K562 (cell line): ENCODE results near the gene SMAD3. TPM values are rescaled to one million over a fixed set of nuclear protein-coding genes. Genes with fewer than 3 reads are reported as not detected.
A peak's percentile ranks its signal among the peaks of the same experiment; 100 is the strongest.

Experiments used
- EGR1 ChIP-seq: fragments of 450-650 bp; conservative IDR thresholded peaks from 2 replicates; pipeline ENCODE4 v1.6.1; 2017; ENCODE audit warnings: mild to moderate bottlenecking
- ERF ChIP-seq: fragments of 450-650 bp; formaldehyde crosslinking; IDR thresholded peaks from 2 replicates; pipeline ENCODE4 v1.4.0; 2020; ENCODE audit warnings: mild to moderate bottlenecking, mixed read lengths
- NFIC ChIP-seq: fragments of 450-650 bp; IDR thresholded peaks from 2 replicates; pipeline ENCODE4 v1.6.1; 2017; ENCODE audit warnings: mild to moderate bottlenecking, inconsistent platforms
- RNF2 ChIP-seq: sonication (generic); IDR thresholded peaks from 2 replicates; pipeline ENCODE4 v1.6.1; 2016
- TGIF2 ChIP-seq: sonication (generic); formaldehyde crosslinking; IDR thresholded peaks from 2 replicates; pipeline ENCODE4 v1.8.1; 2022; ENCODE audit warnings: mild to moderate bottlenecking, missing genetic modification reagents, moderate library complexity
- ZNF175 ChIP-seq: fragments of 200-800 bp; sonication (Bioruptor generic); IDR thresholded peaks from 2 replicates; pipeline ENCODE4 v1.6.1; 2016; ENCODE audit warnings: low read depth, mild to moderate bottlenecking, missing genetic modification characterization, missing compliant biosample characterization
- ZNF766 ChIP-seq: fragments of 200-800 bp; sonication (Bioruptor generic); conservative IDR thresholded peaks from 2 replicates; pipeline ENCODE4 v1.6.1; 2016; ENCODE audit warnings: missing genetic modification characterization, missing compliant biosample characterization
- polyA plus RNA-seq, 8 experiments: library from polyadenylated mRNA; depleted of rRNA in 4 of 8; stranded (reverse) in 5 of 8; unstranded in 3 of 8; fragments of >200 nt; fragmentation: Nextera tagmentation in 2 of 8; fragmentation: Illumina TruSeq in 1 of 8; extraction: Ambion mirVana in 2 of 8; extraction: Trizol in 1 of 8; gene quantifications; 2 replicates each; pipeline versions ENCODE4 v1.2.1 to v1.2.3, GENCODE V29; 2011 to 2014; ENCODE audit warnings: inconsistent platforms in 1 of 8, missing spikeins in 1 of 8
- total RNA-seq, 7 experiments: library from RNA; depleted of rRNA in 6 of 7; stranded (reverse); fragments of >200 nt in 6 of 7; fragmentation: Illumina TruSeq in 2 of 7; extraction: Trizol in 2 of 7; gene quantifications; 2 replicates each; pipeline versions ENCODE4 v1.2.1 to v1.2.3, GENCODE V29; 2011 to 2021; ENCODE audit warnings: low replicate concordance in 1 of 7
- TF ChIP-seq, protein P1 (sequence below), 2 experiments: IDR thresholded peaks; 2 replicates each; pipeline ENCODE4 v1.6.1; 2012; ENCODE audit warnings: improper control_type of control experiment in 2 of 2, low read depth in 2 of 2, low read length in 2 of 2, borderline replicate concordance in 1 of 2
- TF ChIP-seq, protein P2 (sequence below): fragments of 450-650 bp; IDR thresholded peaks from 2 replicates; pipeline ENCODE4 v1.6.1; 2018; ENCODE audit not compliant: partially characterized antibody
- TF ChIP-seq, protein P3 (sequence below): sonication (generic); formaldehyde crosslinking; IDR thresholded peaks from 2 replicates; pipeline ENCODE4 v1.8.0; 2022; ENCODE audit warnings: missing genetic modification reagents, mild to moderate bottlenecking, borderline replicate concordance
- TF ChIP-seq, protein P4 (sequence below): fragments of 250-450 bp; sonication (Bioruptor Pico); IDR thresholded peaks from 2 replicates; pipeline ENCODE4 v1.5.1; 2021; ENCODE audit warnings: mild to moderate bottlenecking
- TF ChIP-seq, protein P5 (sequence below): fragments of 450-650 bp; IDR thresholded peaks from 2 replicates; pipeline ENCODE4 v1.6.1; 2017; ENCODE audit warnings: antibody characterized with exemption, mild to moderate bottlenecking

Gene SMAD3
- total and polyA plus RNA-seq, 9 of the 15 experiments (the other 6 are each of a cell fraction or from before 2014, with no cell fraction given): 4.3 to 39.2 (median 11.1) TPM

DNA sequence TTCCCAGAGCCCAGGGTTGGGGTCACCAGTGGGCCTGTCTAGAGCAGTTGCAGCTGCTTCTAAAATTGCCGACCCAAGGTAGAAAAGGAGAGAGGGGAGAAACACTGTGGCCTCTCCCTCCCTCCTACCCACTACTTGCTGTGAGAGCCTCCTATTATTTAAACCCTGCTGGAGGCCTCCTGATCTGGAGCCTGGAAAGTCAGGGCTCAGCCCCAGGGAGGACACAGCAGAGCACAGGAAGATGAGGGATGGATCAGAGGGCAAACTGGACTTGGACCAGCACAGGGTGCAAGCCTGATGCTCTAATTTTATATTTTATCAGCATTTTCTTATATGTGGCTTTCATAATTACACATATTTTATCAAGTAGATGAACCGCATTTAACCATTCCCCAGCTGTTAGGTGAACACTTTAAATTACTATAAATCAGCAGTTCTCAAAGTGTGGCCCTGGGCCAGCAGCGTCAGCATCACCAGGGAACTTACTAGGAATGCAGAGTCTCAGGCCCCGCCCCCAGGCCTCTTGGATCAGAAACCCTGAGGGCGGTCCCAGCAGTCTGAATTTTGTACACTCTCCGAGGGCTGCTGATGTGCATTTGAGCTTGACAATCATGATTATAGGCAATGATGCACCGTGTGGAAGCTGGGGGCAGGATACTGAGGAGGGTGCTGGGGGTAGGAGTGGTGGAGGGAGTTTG is 26.7 kb downstream of the SMAD3 start (continued):
- TF ChIP-seq, protein P1, sequence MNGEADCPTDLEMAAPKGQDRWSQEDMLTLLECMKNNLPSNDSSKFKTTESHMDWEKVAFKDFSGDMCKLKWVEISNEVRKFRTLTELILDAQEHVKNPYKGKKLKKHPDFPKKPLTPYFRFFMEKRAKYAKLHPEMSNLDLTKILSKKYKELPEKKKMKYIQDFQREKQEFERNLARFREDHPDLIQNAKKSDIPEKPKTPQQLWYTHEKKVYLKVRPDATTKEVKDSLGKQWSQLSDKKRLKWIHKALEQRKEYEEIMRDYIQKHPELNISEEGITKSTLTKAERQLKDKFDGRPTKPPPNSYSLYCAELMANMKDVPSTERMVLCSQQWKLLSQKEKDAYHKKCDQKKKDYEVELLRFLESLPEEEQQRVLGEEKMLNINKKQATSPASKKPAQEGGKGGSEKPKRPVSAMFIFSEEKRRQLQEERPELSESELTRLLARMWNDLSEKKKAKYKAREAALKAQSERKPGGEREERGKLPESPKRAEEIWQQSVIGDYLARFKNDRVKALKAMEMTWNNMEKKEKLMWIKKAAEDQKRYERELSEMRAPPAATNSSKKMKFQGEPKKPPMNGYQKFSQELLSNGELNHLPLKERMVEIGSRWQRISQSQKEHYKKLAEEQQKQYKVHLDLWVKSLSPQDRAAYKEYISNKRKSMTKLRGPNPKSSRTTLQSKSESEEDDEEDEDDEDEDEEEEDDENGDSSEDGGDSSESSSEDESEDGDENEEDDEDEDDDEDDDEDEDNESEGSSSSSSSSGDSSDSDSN (IDR thresholded peaks at IDR 0.05; ENCODE audit: borderline replicate concordance in 1 of 2, low read depth in 2 of 2, low read length in 2 of 2): no peak
- TF ChIP-seq, protein P2, sequence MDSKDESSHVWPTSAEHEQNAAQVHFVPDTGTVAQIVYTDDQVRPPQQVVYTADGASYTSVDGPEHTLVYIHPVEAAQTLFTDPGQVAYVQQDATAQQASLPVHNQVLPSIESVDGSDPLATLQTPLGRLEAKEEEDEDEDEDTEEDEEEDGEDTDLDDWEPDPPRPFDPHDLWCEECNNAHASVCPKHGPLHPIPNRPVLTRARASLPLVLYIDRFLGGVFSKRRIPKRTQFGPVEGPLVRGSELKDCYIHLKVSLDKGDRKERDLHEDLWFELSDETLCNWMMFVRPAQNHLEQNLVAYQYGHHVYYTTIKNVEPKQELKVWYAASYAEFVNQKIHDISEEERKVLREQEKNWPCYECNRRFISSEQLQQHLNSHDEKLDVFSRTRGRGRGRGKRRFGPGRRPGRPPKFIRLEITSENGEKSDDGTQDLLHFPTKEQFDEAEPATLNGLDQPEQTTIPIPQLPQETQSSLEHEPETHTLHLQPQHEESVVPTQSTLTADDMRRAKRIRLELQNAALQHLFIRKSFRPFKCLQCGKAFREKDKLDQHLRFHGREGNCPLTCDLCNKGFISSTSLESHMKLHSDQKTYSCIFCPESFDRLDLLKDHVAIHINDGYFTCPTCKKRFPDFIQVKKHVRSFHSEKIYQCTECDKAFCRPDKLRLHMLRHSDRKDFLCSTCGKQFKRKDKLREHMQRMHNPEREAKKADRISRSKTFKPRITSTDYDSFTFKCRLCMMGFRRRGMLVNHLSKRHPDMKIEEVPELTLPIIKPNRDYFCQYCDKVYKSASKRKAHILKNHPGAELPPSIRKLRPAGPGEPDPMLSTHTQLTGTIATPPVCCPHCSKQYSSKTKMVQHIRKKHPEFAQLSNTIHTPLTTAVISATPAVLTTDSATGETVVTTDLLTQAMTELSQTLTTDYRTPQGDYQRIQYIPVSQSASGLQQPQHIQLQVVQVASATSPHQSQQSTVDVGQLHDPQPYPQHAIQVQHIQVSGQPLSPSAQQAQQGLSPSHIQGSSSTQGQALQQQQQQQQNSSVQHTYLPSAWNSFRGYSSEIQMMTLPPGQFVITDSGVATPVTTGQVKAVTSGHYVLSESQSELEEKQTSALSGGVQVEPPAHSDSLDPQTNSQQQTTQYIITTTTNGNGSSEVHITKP: no peak
- TF ChIP-seq ERF (CRISPR knock-in tag) (no peak), NFIC (peak; percentile 58), EGR1 (no peak; the same call in 1 of the 2 replicates), ZNF175 (CRISPR knock-in tag) (0 out of 2 replicates have a peak, but pooled peaks have one; percentile 21), RNF2 (no peak), ZNF766 (CRISPR knock-in tag) (no peak), TGIF2 (CRISPR knock-in tag) (no peak)
- TF ChIP-seq, protein P3, sequence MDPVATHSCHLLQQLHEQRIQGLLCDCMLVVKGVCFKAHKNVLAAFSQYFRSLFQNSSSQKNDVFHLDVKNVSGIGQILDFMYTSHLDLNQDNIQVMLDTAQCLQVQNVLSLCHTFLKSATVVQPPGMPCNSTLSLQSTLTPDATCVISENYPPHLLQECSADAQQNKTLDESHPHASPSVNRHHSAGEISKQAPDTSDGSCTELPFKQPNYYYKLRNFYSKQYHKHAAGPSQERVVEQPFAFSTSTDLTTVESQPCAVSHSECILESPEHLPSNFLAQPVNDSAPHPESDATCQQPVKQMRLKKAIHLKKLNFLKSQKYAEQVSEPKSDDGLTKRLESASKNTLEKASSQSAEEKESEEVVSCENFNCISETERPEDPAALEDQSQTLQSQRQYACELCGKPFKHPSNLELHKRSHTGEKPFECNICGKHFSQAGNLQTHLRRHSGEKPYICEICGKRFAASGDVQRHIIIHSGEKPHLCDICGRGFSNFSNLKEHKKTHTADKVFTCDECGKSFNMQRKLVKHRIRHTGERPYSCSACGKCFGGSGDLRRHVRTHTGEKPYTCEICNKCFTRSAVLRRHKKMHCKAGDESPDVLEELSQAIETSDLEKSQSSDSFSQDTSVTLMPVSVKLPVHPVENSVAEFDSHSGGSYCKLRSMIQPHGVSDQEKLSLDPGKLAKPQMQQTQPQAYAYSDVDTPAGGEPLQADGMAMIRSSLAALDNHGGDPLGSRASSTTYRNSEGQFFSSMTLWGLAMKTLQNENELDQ (CRISPR knock-in tag): no peak
- TF ChIP-seq, protein P4, sequence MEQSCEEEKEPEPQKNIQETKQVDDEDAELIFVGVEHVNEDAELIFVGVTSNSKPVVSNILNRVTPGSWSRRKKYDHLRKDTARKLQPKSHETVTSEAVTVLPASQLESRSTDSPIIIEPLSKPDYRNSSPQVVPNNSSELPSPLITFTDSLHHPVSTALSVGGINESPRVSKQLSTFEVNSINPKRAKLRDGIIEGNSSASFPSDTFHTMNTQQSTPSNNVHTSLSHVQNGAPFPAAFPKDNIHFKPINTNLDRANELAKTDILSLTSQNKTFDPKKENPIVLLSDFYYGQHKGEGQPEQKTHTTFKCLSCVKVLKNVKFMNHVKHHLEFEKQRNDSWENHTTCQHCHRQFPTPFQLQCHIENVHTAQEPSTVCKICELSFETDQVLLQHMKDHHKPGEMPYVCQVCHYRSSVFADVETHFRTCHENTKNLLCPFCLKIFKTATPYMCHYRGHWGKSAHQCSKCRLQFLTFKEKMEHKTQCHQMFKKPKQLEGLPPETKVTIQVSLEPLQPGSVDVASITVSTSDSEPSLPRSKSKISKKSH (CRISPR knock-in tag): no peak
- TF ChIP-seq, protein P5, sequence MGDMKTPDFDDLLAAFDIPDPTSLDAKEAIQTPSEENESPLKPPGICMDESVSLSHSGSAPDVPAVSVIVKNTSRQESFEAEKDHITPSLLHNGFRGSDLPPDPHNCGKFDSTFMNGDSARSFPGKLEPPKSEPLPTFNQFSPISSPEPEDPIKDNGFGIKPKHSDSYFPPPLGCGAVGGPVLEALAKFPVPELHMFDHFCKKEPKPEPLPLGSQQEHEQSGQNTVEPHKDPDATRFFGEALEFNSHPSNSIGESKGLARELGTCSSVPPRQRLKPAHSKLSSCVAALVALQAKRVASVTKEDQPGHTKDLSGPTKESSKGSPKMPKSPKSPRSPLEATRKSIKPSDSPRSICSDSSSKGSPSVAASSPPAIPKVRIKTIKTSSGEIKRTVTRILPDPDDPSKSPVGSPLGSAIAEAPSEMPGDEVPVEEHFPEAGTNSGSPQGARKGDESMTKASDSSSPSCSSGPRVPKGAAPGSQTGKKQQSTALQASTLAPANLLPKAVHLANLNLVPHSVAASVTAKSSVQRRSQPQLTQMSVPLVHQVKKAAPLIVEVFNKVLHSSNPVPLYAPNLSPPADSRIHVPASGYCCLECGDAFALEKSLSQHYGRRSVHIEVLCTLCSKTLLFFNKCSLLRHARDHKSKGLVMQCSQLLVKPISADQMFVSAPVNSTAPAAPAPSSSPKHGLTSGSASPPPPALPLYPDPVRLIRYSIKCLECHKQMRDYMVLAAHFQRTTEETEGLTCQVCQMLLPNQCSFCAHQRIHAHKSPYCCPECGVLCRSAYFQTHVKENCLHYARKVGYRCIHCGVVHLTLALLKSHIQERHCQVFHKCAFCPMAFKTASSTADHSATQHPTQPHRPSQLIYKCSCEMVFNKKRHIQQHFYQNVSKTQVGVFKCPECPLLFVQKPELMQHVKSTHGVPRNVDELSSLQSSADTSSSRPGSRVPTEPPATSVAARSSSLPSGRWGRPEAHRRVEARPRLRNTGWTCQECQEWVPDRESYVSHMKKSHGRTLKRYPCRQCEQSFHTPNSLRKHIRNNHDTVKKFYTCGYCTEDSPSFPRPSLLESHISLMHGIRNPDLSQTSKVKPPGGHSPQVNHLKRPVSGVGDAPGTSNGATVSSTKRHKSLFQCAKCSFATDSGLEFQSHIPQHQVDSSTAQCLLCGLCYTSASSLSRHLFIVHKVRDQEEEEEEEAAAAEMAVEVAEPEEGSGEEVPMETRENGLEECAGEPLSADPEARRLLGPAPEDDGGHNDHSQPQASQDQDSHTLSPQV: peak; percentile 37; the same call in 1 of the 2 replicates
